22Rv1 (cell line): ENCODE results near the gene LRBA.

Experiments
- CTCF ChIP-seq: fragments of 450-650 bp; IDR thresholded peaks from 2 replicates; pipeline ENCODE4 v1.5.1; 2017; ENCODE audit warnings: mild to moderate bottlenecking
- ZFX ChIP-seq: fragments of 450-650 bp; IDR thresholded peaks from 2 replicates; pipeline ENCODE4 v1.6.1; 2017; ENCODE audit warnings: antibody characterized with exemption, borderline replicate concordance

GRCh38 chr4:150514709-150515108 lies 500.4 kb downstream of the LRBA start:
- no peak for TF ChIP-seq CTCF
- TF ChIP-seq ZFX, result no peak
